C4-2B (cell line): Measurements from ENCODE around the gene NAP1L4.

Source experiments
- CTCF ChIP-seq: fragments of 450-650 bp; conservative IDR thresholded peaks from 2 replicates; pipeline ENCODE4 v1.5.1; 2017; ENCODE audit warnings: mild to moderate bottlenecking
- ZFX ChIP-seq: fragments of 450-650 bp; IDR thresholded peaks from 2 replicates; pipeline ENCODE4 v1.6.1; 2017

GRCh38 chr11:3020011-3020410 lies 27.9 kb upstream of the NAP1L4 start:
- TF ChIP-seq CTCF (no peak), ZFX (no peak)
